Esophagus muscularis mucosa (tissue), 4 donors: ENCODE measurements around the gene CELF4. TPM values are rescaled to one million over a fixed set of nuclear protein-coding genes. Genes with fewer than 3 reads are reported as not detected.

Experiments
- DNase-seq: peaks from one replicate; pipeline ENCODE4 v3.0.0-alpha.2; 2017; ENCODE audit errors: extremely low spot score
- H3K27ac ChIP-seq, 4 donors: fragments of 200-600 bp; sonication (generic); replicated peaks in 1 of 4; 1 replicate in 3 of 4; 2 replicates in 1 of 4; pipeline ENCODE4 v1.5.1; 2016 to 2019; ENCODE audit warnings: mild to moderate bottlenecking in 1 of 4
- H3K27me3 ChIP-seq, 4 donors: fragments of 200-600 bp; sonication (generic); one replicate each; pipeline versions ENCODE4 v1.5.1 to v1.6.0; 2016 to 2019
- H3K36me3 ChIP-seq, 4 donors: fragments of 200-600 bp; sonication (generic); one replicate each; pipeline ENCODE4 v1.5.1; 2016 to 2019
- H3K4me1 ChIP-seq, 4 donors: fragments of 200-600 bp; sonication (generic); one replicate each; pipeline ENCODE4 v1.5.1; 2016 to 2019
- H3K4me3 ChIP-seq, 4 donors: fragments of 200-600 bp; sonication (generic); 1 replicate in 2 of 4; 2 replicates in 2 of 4; pipeline ENCODE4 v1.5.1; 2016 to 2019; ENCODE audit warnings: mild to moderate bottlenecking in 4 of 4, moderate library complexity in 1 of 4
- H3K9me3 ChIP-seq, 4 donors: fragments of 200-600 bp; sonication (generic); 1 replicate in 3 of 4; 2 replicates in 1 of 4; pipeline ENCODE4 v1.5.1; 2016 to 2019
- EP300 ChIP-seq: sonication (generic); formaldehyde crosslinking; IDR thresholded peaks from one replicate; pipeline ENCODE4 v1.6.1; 2017; ENCODE audit warnings: antibody characterized with exemption
- POLR2A ChIP-seq: fragments of 450-650 bp; IDR thresholded peaks from one replicate; pipeline ENCODE4 v1.6.1; 2017; ENCODE audit warnings: antibody characterized with exemption, moderate library complexity, mild to moderate bottlenecking, low read depth
- POLR2AphosphoS5 ChIP-seq, 2 donors: sonication (generic); formaldehyde crosslinking; IDR thresholded peaks; one replicate each; pipeline ENCODE4 v1.6.1; 2017; ENCODE audit warnings: antibody characterized with exemption in 2 of 2
- WGBS: methylation state at CpG from one replicate; pipeline ENCODE4 v1.1.5; 2018; 5-methylcytosine and 5-hydroxymethylcytosine counted together
- intact Hi-C: fragments of 100-400 bp; cut with DNase I; formaldehyde crosslinking; loops from one replicate; pipeline ENCODE4 v1.15.1; 2023
- total RNA-seq, 4 donors: library from RNA; depleted of rRNA; stranded (reverse); fragments of >200 nt; gene quantifications; one replicate each; pipeline versions ENCODE4 v1.1.0 to v1.2.1, GENCODE V29; 2016
- TF ChIP-seq, protein P1 (sequence below), 3 experiments: fragments of 200-600 bp in 2 of 3; fragments of 450-650 bp in 1 of 3; sonication (generic) in 2 of 3; IDR thresholded peaks; one replicate each; pipeline ENCODE4 v1.5.1; 2017 to 2019; ENCODE audit warnings: antibody characterized with exemption in 3 of 3, mild to moderate bottlenecking in 2 of 3, moderate library complexity in 1 of 3

The CELF4 gene
- total RNA-seq, 4 donors from 2014 or later = 0.86 to 1.8 (median 1.7) TPM

DNA sequence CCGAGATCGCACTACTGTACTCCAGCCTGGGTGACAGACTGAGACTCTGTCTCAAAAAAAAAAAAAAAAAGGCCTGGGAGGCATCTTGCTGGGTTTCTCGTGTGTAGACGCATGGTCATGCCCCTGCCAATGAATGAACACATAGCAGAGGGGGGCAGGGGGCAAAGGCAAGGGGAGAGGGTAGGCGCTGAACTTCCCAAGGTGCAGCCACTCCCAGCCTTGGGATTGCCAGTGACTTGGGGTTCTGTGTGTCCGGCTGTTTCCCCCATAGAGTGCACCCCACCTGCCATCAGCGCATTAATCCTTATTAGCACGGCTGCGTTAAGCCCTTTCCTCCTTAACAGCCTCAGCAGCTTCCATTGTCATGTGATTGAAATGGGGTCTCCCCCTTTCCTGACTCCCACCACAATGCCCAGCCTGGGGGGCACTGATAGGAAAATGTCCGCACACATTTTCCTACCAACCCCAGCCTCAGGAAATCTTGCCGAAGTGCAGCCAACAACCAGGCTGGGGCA lies 225.8 kb downstream of the CELF4 start:
- intact Hi-C loops = loop anchor here (5.0 kb wide), 1 partner anchor 198 kb away; no protein-coding TSS in a partner anchor
- Histone ChIP-seq H3K36me3 (no peaks in the 10 kb centered on the region), H3K4me1 (peaks cover 0 to 4% (median 2%) of the 10 kb centered on the region in 4 donors), H3K27ac (no peak overlapping the region), H3K27me3 (peaks cover 0 to 30% (median 0%) of the 10 kb centered on the region in 4 donors), H3K4me3 (no peak overlapping the region), H3K9me3 (no peaks in the 10 kb centered on the region)
- no peak for TF ChIP-seq EP300
- no peak for TF ChIP-seq POLR2AphosphoS5 (IDR thresholded peaks at IDR 0.05)
- TF ChIP-seq, protein P1, sequence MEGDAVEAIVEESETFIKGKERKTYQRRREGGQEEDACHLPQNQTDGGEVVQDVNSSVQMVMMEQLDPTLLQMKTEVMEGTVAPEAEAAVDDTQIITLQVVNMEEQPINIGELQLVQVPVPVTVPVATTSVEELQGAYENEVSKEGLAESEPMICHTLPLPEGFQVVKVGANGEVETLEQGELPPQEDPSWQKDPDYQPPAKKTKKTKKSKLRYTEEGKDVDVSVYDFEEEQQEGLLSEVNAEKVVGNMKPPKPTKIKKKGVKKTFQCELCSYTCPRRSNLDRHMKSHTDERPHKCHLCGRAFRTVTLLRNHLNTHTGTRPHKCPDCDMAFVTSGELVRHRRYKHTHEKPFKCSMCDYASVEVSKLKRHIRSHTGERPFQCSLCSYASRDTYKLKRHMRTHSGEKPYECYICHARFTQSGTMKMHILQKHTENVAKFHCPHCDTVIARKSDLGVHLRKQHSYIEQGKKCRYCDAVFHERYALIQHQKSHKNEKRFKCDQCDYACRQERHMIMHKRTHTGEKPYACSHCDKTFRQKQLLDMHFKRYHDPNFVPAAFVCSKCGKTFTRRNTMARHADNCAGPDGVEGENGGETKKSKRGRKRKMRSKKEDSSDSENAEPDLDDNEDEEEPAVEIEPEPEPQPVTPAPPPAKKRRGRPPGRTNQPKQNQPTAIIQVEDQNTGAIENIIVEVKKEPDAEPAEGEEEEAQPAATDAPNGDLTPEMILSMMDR (IDR thresholded peaks at IDR 0.05) = no peak
- no peak for TF ChIP-seq POLR2A
- 75% methylated on average over 10 of the region's 11 CpGs for WGBS
- DNase-seq = no peak

DNA sequence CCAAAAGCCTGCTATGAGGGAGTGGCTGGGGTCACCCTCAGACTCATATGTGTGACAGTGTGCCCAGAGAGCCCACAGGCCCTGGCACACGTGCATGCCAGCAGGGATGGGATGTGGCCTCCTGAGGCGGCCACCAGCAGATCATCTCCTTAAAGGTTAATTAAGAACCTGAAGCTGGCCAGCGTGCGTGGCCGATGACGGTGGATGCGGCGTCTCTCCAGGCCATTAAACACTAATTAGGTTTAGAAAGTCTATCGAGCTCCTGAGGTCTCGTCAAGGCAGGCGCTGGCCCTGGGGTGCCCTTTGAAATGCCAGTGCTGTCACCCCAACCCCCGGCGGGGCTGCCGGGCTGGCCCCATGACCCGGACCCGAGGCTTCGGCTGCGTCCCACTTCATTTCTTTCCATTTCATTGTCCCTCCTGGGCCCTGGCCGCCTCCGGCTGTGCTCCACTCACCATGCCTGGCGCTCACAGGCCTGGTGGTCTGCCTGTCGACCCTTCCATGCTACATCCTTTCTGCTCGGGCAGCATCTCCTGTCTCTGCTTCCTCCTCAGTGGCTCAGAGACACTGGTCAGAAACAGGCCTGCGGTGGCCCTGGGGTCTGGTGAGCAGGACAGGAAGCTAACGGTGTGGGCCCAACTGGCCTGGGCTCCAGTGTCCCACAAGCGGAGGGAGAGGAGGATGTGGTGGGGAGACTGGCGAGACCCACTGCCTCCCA lies 228.9 kb downstream of the CELF4 start:
- Histone ChIP-seq H3K27me3 (peaks cover 0 to 24% (median 0%) of the 10 kb centered on the region in 4 donors), H3K27ac (no peak overlapping the region), H3K4me1 (peaks cover 0 to 6% (median 0%) of the 10 kb centered on the region in 4 donors), H3K36me3 (no peaks in the 10 kb centered on the region), H3K4me3 (no peak overlapping the region), H3K9me3 (no peaks in the 10 kb centered on the region)
- intact Hi-C loops = no loop called here
- TF ChIP-seq, protein P1 (IDR thresholded peaks at IDR 0.05) = no peak
- TF ChIP-seq EP300 (no peak), POLR2A (no peak), POLR2AphosphoS5 (IDR thresholded peaks at IDR 0.05) (no peak)
- DNase-seq = no peak
- WGBS = 92% methylated on average over 25 of the region's 27 CpGs

DNA sequence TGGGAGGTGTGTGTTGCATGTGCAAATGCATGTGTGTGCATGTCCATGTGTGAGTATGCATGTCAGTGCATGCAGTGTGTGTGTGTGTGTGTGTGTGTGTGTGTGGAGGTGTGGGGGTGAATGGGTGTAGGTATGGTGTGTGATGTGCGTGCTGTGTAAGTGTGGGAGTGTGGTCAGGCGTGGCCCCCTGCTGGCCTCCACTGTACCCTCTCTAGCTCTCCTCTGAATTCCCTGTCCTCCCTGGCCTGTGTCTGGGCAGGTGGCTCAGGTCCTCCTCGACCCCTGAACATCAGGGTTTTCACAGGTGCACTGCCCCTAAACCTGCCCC lies 230.2 kb downstream of the CELF4 start:
- no peak overlapping the region for H3K27ac ChIP-seq
- peaks cover 0 to 24% (median 0%) of the 10 kb centered on the region in 4 donors for H3K27me3 ChIP-seq
- H3K4me1 ChIP-seq = peaks cover 0 to 6% (median 0%) of the 10 kb centered on the region in 4 donors
- H3K9me3 ChIP-seq = no peaks in the 10 kb centered on the region
- no peak for TF ChIP-seq POLR2AphosphoS5 (IDR thresholded peaks at IDR 0.05)
- TF ChIP-seq, protein P1 (IDR thresholded peaks at IDR 0.05) = no peak
- no peak for TF ChIP-seq EP300
- TF ChIP-seq POLR2A = no peak
- no peak overlapping the region for H3K4me3 ChIP-seq
- 74% methylated on average over 3 of the region's 3 CpGs for WGBS
- DNase-seq = no peak
- no peaks in the 10 kb centered on the region for H3K36me3 ChIP-seq
- intact Hi-C loops = no loop called here

DNA sequence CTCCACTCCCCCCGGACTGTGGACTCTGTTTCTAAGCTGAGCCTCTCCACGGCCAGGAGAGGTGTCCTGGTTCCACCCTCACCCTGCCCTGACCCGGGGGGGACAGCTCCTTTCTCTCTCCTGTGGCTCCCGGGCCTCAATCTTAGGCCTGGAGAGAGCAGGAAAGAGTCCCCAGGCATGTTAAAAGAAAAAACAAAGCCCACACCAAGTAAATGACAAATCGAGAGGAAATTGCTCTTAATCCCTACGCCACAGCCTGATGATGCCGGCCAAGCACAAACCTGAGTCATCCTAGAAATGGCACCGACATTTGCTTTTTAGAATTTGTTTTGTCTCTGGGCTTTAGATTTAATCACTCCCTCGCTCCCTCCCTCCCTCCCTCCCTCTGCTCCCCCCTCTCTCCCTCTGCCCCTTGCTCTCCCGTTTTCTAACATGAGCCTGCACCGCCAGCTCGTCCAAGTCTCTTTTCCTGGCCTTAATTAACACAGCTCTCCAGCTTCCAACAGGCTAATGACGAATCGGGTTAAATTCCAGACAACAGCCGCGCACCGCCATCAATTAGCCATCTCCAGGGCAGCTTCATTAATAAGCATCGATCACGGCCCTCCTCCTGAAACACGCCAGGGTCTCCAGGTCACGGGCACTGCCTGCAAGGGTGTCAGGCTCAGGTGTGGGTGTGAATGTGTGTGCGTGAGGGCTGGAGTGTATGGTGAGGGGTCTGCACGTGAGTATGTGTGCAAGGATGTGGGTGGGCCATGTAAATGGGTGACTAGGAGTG lies 230.8 kb downstream of the CELF4 start:
- no peak overlapping the region for H3K4me3 ChIP-seq
- WGBS = 67% methylated on average over 23 of the region's 23 CpGs
- DNase-seq = no peak

More for the DNA sequence above, 230.8 kb downstream of the CELF4 start:
- Histone ChIP-seq H3K27me3 (peaks cover 0 to 21% (median 0%) of the 10 kb centered on the region in 4 donors), H3K36me3 (no peaks in the 10 kb centered on the region), H3K9me3 (no peaks in the 10 kb centered on the region), H3K4me1 (peaks cover 0 to 6% (median 0%) of the 10 kb centered on the region in 4 donors), H3K27ac (no peak overlapping the region)
- intact Hi-C loops = no loop called here
- TF ChIP-seq POLR2AphosphoS5 (IDR thresholded peaks at IDR 0.05) = no peak
- no peak for TF ChIP-seq EP300
- TF ChIP-seq, protein P1 (IDR thresholded peaks at IDR 0.05) = no peak
- TF ChIP-seq POLR2A = no peak
